H9 (cell line): ENCODE data around the gene EXOSC2. TPM values are rescaled to one million over a fixed set of nuclear protein-coding genes. Genes with fewer than 3 reads are reported as not detected.

Experiments
- DNase-seq: peaks from one replicate; pipeline ENCODE4 v3.0.0-alpha.2; 2017
- H2AFZ ChIP-seq: one replicate; pipeline ENCODE4 v1.6.1; 2013; ENCODE audit warnings: mild to moderate bottlenecking, low read length, control low read depth, moderate library complexity
- H2AK5ac ChIP-seq: 2 replicates; pipeline ENCODE4 v1.6.1; 2013; ENCODE audit warnings: low read length, control low read depth, mixed read lengths; ENCODE audit not compliant: insufficient read length
- H2BK120ac ChIP-seq: one replicate; pipeline ENCODE4 v1.6.1; 2013; ENCODE audit warnings: low read depth, mild to moderate bottlenecking, low read length, control low read depth, inconsistent platforms; ENCODE audit not compliant: poor library complexity, severe bottlenecking
- H2BK12ac ChIP-seq: 2 replicates; pipeline ENCODE4 v1.6.1; 2013; ENCODE audit warnings: low read length, control low read depth, mixed read lengths, low read depth; ENCODE audit not compliant: insufficient read length
- H2BK15ac ChIP-seq: 2 replicates; pipeline ENCODE4 v1.6.1; 2013; ENCODE audit warnings: low read depth, low read length, control low read depth
- H2BK20ac ChIP-seq: one replicate; pipeline ENCODE4 v1.6.1; 2013; ENCODE audit warnings: low read depth, mild to moderate bottlenecking, low read length, control low read depth, inconsistent platforms; ENCODE audit not compliant: poor library complexity, severe bottlenecking
- H2BK5ac ChIP-seq: 2 replicates; pipeline ENCODE4 v1.6.1; 2013; ENCODE audit warnings: low read length, control low read depth, mixed read lengths; ENCODE audit not compliant: insufficient read length
- H3K14ac ChIP-seq: 2 replicates; pipeline ENCODE4 v1.6.1; 2013; ENCODE audit warnings: low read length, control low read depth; ENCODE audit not compliant: insufficient read depth
- H3K18ac ChIP-seq: 2 replicates; pipeline ENCODE4 v1.6.1; 2013; ENCODE audit warnings: low read depth, mild to moderate bottlenecking, mixed read lengths, low read length, control low read depth; ENCODE audit not compliant: insufficient read length
- H3K23ac ChIP-seq: 2 replicates; pipeline ENCODE4 v1.6.1; 2013; ENCODE audit warnings: low read length, control low read depth, mixed read lengths, low read depth; ENCODE audit not compliant: insufficient read length
- H3K23me2 ChIP-seq: 2 replicates; pipeline ENCODE4 v1.6.1; 2013; ENCODE audit warnings: low read depth, mild to moderate bottlenecking, mixed read lengths, low read length, control low read depth; ENCODE audit not compliant: insufficient read length, poor library complexity, severe bottlenecking
- H3K27ac ChIP-seq: 2 replicates; pipeline ENCODE4 v1.5.1; 2013; ENCODE audit warnings: low read length, control low read depth, mixed read lengths, low read depth; ENCODE audit not compliant: insufficient read length
- H3K27me3 ChIP-seq: 2 replicates; pipeline ENCODE4 v1.6.1; 2013; ENCODE audit warnings: low read length, control low read depth, inconsistent platforms; ENCODE audit not compliant: insufficient read depth
- H3K4ac ChIP-seq: 2 replicates; pipeline ENCODE4 v1.6.1; 2013; ENCODE audit warnings: low read depth, mild to moderate bottlenecking, control low read depth, inconsistent platforms, low read length, moderate library complexity
- H3K4me1 ChIP-seq: 2 replicates; pipeline ENCODE4 v1.6.1; 2013; ENCODE audit warnings: low read length, control low read depth, inconsistent platforms; ENCODE audit not compliant: insufficient read depth
- H3K4me2 ChIP-seq: 2 replicates; pipeline ENCODE4 v1.6.1; 2013; ENCODE audit warnings: low read length, control low read depth, mixed read lengths; ENCODE audit not compliant: insufficient read length, insufficient read depth
- H3K56ac ChIP-seq: 2 replicates; pipeline ENCODE4 v1.6.1; 2013; ENCODE audit warnings: low read depth, mild to moderate bottlenecking, mixed read lengths, low read length, control low read depth; ENCODE audit not compliant: insufficient read length
- H3K79me1 ChIP-seq: 2 replicates; pipeline ENCODE4 v1.6.1; 2013; ENCODE audit warnings: low read depth, mild to moderate bottlenecking, moderate library complexity, low read length, control low read depth, inconsistent platforms; ENCODE audit not compliant: insufficient read depth, poor library complexity, severe bottlenecking
- H3K79me2 ChIP-seq: 2 replicates; pipeline ENCODE4 v1.6.1; 2013; ENCODE audit warnings: low read length, control low read depth, inconsistent platforms; ENCODE audit not compliant: insufficient read depth
- H3K9ac ChIP-seq: 2 replicates; pipeline ENCODE4 v1.6.1; 2013; ENCODE audit warnings: low read length, control low read depth, mixed read lengths; ENCODE audit not compliant: insufficient read length; ENCODE audit errors: extremely low read depth
- H3K9me3 ChIP-seq: one replicate; pipeline ENCODE4 v1.6.1; 2013; ENCODE audit warnings: low read depth, low read length, inconsistent platforms; ENCODE audit not compliant: control insufficient read depth
- H3T11ph ChIP-seq: one replicate; pipeline ENCODE4 v1.6.1; 2013; ENCODE audit warnings: mild to moderate bottlenecking, low read length, control low read depth, inconsistent platforms
- H4K20me1 ChIP-seq: one replicate; pipeline ENCODE4 v1.6.1; 2013; ENCODE audit not compliant: control insufficient read depth, insufficient read length, insufficient read depth
- H4K5ac ChIP-seq: 2 replicates; pipeline ENCODE4 v1.6.1; 2013; ENCODE audit warnings: low read depth, mild to moderate bottlenecking, mixed read lengths, low read length, control low read depth; ENCODE audit not compliant: insufficient read length
- H4K8ac ChIP-seq: replicated peaks from 2 replicates; pipeline ENCODE4 v1.6.1; 2013; ENCODE audit warnings: low read length, control low read depth, mixed read lengths, low read depth; ENCODE audit not compliant: insufficient read length
- H4K91ac ChIP-seq: 2 replicates; pipeline ENCODE4 v1.6.1; 2013; ENCODE audit warnings: low read depth, mild to moderate bottlenecking, moderate library complexity, mixed read lengths, low read length, control low read depth; ENCODE audit not compliant: insufficient read length
- H3K27ac Mint-ChIP-seq, 3 experiments: 2 replicates in 2 of 3; 3 replicates in 1 of 3; pipeline ENCODE4 v1.8.0; 2020 to 2021; ENCODE audit warnings: mixed read lengths in 3 of 3, mild to moderate bottlenecking in 1 of 3, moderate library complexity in 1 of 3
- H3K27me3 Mint-ChIP-seq: 2 replicates; pipeline ENCODE4 v1.8.0; 2021; ENCODE audit warnings: low read depth, mild to moderate bottlenecking, moderate library complexity, mixed read lengths
- H3K36me3 Mint-ChIP-seq, 3 experiments: 2 replicates in 2 of 3; 3 replicates in 1 of 3; pipeline ENCODE4 v1.8.0; 2020 to 2021; ENCODE audit warnings: low read depth in 3 of 3, mixed read lengths in 3 of 3; ENCODE audit not compliant: insufficient read depth in 1 of 3
- H3K4me1 Mint-ChIP-seq, 2 experiments: 2 replicates each; pipeline ENCODE4 v1.8.0; 2020; ENCODE audit warnings: mixed read lengths in 2 of 2
- H3K4me3 Mint-ChIP-seq, 2 experiments: 2 replicates in 1 of 2; 3 replicates in 1 of 2; pipeline ENCODE4 v1.8.0; 2020 to 2021; ENCODE audit warnings: mild to moderate bottlenecking in 2 of 2, mixed read lengths in 2 of 2, moderate library complexity in 1 of 2
- H3K9me3 Mint-ChIP-seq, 2 experiments: 2 replicates in 1 of 2; 3 replicates in 1 of 2; pipeline ENCODE4 v1.8.0; 2020; ENCODE audit warnings: mild to moderate bottlenecking in 2 of 2, mixed read lengths in 2 of 2, moderate library complexity in 1 of 2
- CTCF ChIP-seq: fragments of 200-600 bp; sonication (generic); conservative IDR thresholded peaks from 3 replicates; pipeline ENCODE4 v1.8.0; 2021; ENCODE audit warnings: antibody characterized with exemption, mild to moderate bottlenecking
- WGBS: extraction: QIAGEN DNeasy Blood & Tissue Kit; methylation state at CpG from one replicate; pipeline ENCODE4 v1.1.7; 2013; ENCODE audit warnings: missing lambda C conversion rate, low lambda C conversion rate, mixed read lengths; ENCODE audit not compliant: insufficient read length; ENCODE audit errors: extremely low coverage; 5-methylcytosine and 5-hydroxymethylcytosine counted together
- total RNA-seq: library from RNA; stranded (reverse); gene quantifications from 2 replicates; pipeline ENCODE4 v1.2.1, GENCODE V29; 2021

The EXOSC2 gene
- total RNA-seq, 1 experiment from 2014 or later: 94.5 TPM

- Histone ChIP-seq H4K8ac (no peak overlapping the region), H3T11ph (no peak overlapping the region), H2BK12ac (no peak overlapping the region), H3K9ac (no peak overlapping the region), H2BK120ac (no peak overlapping the region), H3K4me1 (no peaks in the 10 kb centered on the region; the same call in 1 of the 2 replicates), H3K4me2 (peak overlapping the region; percentile 97), H3K79me2 (peaks cover 15% of the 10 kb centered on the region; the same call in 1 of the 2 replicates), H2AK5ac (no peak overlapping the region), H2BK5ac (no peak overlapping the region), H3K14ac (no peak overlapping the region; the same call in 1 of the 2 replicates), H2BK20ac (no peak overlapping the region), H2BK15ac (no peak overlapping the region), H3K27ac (no peak overlapping the region), H4K20me1 (no peaks in the 10 kb centered on the region), H3K18ac (no peak overlapping the region), H2AFZ (no peak overlapping the region), H3K23me2 (peaks cover 7% of the 10 kb centered on the region), H4K5ac (no peak overlapping the region), H3K27me3 (no peaks in the 10 kb centered on the region), H3K4ac (no peak overlapping the region), H3K9me3 (no peaks in the 10 kb centered on the region), H3K79me1 (peaks cover 9% of the 10 kb centered on the region), H3K23ac (no peak overlapping the region), H3K56ac (no peak overlapping the region), H4K91ac (no peak overlapping the region)
- no peaks in the 10 kb centered on the region; the same call in 1 of the 2 replicates for H3K27me3 Mint-ChIP-seq
- peak overlapping the region; percentile 98 to 99 for H3K4me3 Mint-ChIP-seq
- DNase-seq: peak; percentile 94
- TF ChIP-seq CTCF: peak; percentile 78
- H3K4me1 Mint-ChIP-seq: peaks cover 44 to 52% of the 10 kb centered on the region in 2 experiments
- H3K36me3 Mint-ChIP-seq: peaks cover 24 to 26% (median 25%) of the 10 kb centered on the region in 3 experiments
- H3K9me3 Mint-ChIP-seq: 0 out of 5 replicates have a peak, but pooled peaks cover 0 to 2% of the 10 kb centered on the region in 2 experiments
- H3K27ac Mint-ChIP-seq: no peak overlapping the region
- no CpG with 5 or more reads among the region's 25 CpGs for WGBS
Measured at GRCh38 chr9:130692321-130692720, 1.3 kb upstream of the EXOSC2 start.
